NCI-H187 (cell line): ENCODE data around the gene SKOR2.

Experiments
- DNase-seq, 2 experiments: peaks; one replicate each; lab custom pipeline; 2025; lab: John Stamatoyannopoulos, UW

SKOR2 gene, protein sequence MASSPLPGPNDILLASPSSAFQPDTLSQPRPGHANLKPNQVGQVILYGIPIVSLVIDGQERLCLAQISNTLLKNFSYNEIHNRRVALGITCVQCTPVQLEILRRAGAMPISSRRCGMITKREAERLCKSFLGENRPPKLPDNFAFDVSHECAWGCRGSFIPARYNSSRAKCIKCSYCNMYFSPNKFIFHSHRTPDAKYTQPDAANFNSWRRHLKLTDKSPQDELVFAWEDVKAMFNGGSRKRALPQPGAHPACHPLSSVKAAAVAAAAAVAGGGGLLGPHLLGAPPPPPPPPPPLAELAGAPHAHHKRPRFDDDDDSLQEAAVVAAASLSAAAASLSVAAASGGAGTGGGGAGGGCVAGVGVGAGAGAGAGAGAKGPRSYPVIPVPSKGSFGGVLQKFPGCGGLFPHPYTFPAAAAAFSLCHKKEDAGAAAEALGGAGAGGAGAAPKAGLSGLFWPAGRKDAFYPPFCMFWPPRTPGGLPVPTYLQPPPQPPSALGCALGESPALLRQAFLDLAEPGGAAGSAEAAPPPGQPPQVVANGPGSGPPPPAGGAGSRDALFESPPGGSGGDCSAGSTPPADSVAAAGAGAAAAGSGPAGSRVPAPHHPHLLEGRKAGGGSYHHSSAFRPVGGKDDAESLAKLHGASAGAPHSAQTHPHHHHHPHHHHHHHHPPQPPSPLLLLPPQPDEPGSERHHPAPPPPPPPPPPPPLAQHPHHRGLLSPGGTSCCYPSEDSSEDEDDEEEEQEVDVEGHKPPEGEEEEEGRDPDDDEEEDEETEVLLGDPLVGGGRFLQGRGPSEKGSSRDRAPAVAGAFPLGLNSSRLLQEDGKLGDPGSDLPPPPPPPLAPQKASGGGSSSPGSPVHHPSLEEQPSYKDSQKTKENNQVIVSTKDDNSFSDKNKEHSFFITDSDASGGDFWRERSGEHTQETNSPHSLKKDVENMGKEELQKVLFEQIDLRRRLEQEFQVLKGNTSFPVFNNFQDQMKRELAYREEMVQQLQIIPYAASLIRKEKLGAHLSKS

DNA sequence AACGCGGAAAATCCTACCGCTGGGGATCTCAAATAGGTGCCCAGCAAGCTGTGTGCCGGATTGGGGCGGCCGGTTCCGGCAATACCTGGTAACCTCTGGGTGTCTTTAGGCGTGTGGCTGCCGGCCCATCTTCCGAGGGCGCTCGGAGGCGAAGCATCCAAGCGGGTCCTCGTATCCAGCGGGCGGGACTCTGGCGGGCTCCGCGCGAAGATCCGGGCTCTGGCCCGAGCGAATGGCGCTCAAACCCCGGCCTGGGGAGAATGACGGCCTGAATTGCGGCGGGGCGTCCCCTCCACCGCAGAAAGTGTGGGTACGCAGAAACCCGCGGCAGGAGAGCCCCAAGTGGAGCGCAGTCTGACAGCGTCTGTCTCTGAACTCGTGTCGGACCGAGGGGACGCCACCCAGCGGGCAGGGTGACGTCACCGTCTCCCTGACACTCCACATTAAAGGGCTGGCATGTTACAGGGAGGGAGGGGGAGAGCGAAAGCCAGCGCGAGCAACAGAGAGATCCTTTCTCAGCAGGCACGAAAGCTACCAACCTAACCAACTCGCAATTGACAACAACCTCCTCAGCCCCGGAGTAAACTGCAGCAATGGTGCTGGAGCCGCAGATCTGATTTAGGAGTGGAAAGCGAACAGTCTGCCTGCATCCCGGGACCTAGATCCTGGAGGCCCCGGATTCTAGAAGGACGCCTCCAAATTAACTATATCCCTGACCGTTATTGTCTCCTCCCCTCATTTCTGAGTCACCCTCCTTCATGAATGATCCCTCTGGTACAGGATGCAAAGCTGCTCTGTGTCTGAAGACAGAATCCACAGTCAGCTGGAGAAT, at the start of gene SKOR2:
Gene SKOR2 (minus strand): TSS at position 372 of the 832 bp plus-strand sequence. CDS start 2,477 bp downstream, outside the sequence.
- no peak for DNase-seq

DNA sequence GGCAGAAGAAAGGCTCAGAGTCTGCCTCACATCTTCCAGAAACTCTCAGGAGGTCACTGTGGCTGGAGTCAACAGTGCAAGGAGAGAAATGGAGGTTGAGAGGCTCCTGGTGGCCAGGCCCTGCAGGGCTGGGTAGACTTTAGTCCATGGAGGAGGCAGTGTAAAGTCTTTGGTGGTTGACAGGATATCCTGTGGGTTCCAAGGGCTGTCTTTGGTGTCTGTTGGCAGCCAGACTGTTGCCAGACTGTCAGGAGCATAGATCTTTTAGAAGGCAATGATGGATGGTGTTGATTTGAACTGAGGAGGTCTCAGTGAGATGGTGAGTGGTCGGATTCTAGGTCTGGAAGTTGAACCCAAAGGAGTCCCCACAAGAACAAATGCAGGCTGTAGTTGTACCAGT, 45.0 kb upstream of the SKOR2 start:
- no peak for DNase-seq

DNA sequence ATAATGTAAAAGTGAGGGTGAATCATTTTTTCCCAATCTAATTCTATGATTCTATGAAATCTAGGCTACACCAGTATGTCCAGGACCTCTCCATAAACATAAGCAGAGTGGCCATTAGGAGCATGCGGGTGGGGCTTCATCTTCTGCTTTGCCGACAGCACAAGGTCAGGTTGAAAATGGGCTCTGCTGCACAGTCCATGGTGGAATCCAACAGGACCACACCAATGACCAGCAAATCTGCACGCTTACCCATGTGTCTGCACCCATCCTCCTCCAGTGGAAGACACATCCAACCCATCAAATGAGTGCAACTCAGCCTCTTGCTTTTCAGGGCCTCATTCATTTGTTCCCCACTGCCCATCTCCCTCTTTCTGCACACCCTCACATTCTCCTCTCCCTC, 43.3 kb upstream of the SKOR2 start:
- no peak for DNase-seq

DNA sequence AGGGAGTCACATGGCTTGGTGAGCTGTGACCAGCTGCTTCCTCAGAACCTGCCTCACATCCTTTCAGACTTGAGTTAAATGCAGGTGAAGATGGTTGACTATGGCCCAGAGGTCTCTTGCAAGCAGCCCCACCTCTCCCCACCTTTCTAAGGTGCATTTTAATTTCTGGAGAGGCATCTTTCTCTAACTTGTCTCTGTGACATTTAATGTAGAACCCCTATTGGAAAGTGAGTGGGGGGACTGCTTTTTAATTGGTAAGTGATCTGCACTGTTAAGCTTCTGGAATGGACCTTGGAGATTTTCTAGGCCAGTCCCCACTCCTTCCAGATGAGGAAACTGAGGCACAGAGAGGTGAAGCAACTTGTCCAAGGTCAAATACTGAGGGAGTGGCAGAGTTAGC, 37.3 kb upstream of the SKOR2 start:
- DNase-seq = no peak

DNA sequence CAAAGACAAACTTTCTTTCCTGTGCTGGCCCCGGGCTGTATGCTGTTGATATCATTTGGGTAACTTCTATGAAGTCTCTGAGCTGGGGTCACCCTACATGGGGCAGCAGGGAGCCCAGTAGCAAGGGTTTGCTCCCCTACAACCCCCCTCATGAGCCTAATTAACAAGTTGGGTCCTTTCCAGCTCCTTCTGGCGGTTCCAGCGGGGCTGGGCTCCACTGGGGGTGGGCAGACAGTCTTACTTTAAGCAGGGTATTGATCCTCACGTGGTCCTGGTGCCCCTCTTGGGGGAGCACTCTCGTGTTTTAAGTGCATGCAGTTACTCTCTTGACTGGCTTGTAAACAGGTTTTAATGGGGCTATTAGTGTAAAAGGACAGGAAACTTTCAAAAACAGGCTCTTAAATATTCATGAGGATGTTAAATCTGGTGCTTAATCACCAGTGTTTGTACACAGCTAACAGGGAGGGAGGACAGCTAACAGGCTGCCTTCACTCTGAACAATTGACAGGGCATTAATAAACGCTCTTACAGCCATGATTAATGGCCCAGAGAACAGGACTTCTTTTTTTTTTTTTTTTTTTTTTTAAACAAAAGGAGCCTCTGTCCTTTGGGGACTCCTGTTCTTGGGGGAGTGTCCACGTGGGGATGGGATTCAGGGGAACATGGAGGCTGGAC, 36.6 kb upstream of the SKOR2 start:
- DNase-seq = no peak

DNA sequence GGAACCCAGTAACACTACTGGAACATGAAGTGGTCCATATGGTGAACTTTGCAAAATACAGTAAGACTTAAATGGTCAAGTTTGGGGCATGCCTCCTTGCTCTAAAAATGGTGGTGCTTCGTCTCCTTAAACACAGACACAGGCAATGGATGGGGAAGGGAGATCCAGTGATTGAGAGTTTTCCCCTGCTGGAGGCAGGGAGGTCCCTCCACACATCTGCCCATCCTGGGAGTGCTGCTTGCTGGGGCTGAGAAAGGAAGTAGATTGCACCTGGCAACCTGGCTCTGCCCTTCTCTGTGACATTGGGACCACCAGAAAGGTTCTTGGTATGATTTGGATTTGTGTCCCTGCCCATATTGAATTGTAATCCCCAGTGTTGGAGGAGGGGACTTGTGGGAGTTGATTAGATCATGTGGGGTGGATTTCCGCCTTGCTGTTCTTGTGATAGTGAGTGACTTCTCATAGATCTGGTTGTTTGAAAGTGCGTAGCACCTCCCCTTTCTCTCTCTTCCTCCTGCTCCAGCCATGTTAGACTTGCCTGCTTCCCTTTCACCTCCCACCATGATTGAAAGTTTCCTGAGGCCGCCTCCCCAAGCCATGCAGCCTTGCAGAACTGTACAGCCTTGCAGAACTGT, 35.4 kb upstream of the SKOR2 start:
- no peak for DNase-seq

DNA sequence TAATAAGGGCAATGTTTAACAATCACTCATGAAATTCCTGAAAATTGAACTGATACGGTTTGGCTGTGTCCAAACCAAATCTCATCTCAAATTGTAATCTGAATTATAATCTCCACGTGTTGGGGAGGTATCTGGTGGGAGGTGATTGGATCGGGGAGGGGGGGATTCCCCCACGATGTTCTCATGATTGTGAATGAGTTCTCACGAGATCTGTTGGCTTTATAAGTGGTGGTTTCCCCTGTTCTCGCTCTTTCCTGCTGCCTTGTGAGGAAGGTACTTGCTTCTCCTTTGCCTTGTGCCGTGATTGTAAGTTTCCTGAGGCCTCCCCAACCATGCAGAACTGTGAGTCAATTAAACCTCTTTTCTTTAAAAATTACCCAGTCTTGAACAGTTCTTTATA, 34.0 kb upstream of the SKOR2 start:
- no peak for DNase-seq

DNA sequence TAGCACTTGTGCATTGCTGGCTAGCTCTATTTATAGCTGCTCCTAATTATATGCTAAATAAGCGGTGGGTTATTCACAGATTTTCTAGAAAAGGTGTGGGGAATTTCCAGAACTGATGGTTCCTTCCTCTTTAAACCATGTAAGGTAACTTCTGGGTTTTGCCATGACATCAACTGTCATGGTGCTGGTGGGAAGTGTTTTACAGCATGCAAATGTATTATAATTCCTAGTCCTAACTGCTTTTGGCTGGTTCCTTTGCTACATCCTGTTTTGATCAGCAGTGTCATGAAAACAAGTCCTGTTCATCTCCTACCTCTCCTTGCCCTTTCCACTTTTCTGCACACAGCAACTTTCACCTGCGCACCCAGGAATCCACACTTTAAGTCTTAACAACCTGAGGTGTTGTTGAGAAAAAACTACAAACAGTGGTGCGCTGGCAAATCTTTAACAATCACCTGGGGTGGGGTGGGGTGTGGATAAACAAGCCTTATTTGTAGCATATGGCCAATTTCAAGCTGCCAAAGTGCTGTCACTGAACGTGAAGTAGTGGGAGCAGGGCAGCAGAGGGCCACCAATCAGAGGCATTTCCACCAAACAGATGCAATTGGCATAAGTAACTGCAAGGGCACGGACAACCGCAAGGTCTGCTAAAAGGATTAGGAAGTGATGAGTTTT, 33.4 kb upstream of the SKOR2 start:
- no peak for DNase-seq

DNA sequence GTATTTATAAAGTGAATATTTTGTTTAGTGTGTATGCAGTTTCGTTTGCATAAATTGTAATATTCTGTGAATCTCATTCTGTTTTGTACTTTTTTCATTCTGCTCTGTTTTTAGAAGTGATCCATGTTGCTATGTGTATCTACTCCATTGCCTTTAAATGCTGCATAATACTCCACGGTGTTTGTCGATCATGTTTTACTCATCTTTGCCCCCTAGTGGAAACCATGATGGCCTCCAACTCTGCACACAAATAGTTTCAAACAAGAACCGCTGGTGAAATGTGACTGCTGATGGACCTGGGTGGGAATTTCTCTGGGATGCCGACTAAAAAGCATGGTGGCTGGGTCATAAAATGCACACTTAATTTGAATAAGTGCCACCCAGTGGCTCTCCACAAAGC, 32.0 kb upstream of the SKOR2 start:
- no peak for DNase-seq

DNA sequence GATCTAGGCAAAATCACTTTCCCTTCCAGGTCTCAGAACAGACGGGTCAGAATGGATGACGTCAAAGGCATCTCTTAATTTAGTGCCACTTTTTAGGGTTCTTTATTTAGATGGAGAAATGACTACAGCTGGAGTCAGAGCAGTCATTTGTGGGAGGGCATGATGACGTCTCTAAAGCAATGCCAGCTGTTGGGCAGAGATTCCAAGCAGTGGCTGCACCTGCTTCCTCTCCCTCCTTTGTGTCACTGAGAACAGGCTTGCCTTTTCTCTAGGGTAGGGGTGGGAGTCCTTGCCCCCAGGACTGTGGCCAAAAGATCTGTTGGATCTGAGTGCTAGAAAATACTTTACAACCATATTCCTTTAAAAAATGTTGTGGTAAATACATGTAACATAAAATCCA, 28.7 kb upstream of the SKOR2 start:
- DNase-seq = no peak

DNA sequence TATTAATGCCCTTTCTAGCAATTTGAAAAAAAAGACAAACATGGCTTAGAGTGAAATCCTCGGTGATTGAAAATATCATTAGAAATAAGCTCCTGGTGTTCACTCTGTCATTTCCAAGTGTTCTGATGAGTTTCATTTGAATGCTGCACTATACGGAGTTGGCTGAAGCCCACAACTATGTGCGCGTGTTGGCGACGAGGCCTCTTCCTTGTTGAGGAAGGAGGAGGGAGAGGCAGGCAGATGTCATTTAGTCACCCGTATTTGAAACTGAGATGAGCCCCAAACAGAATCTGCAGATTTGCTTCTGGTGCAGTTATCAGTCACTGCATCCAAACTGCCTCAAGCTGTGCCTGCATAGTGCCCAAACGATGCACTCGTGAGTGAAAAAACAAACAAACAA, 23.5 kb upstream of the SKOR2 start:
- DNase-seq = no peak

DNA sequence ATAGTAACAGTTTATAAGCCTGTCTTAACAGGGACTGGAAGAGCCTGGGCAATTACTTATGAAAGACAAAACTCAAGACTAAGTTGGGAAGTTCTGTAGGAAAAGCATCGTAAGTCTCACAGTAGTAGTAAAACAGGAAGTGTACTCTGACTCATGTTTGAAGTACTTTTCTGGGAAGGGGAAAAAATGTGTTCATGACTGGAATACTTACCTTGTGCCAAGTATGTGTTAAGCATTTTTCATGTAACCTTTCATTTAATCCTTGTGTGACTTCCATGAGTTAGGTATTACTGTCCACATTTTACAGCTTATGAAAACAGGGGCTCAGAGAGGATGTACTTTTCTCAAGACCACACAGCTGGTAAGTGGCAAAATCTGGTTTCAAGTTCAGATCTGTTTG, 13.7 kb upstream of the SKOR2 start:
- no peak for DNase-seq

DNA sequence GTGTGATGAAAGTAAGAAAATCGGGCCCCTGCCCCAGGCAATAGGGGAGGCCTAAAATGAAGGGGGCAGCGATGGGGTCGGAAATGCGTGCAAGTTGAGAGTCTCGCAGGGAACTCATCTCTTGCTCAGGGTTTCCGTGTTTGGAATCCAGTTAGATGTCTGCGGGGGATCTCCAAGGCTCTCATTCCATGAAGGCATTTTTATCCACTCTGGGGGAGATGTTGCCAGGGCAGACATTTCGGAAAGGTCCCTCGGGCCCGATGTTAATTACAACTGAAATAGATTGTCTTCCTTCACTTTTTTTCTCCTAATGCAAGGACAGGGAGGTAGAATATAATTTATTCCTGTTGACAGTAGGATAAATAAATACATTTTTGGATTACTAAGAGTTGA, 12.8 kb upstream of the SKOR2 start:
- DNase-seq = no peak

DNA sequence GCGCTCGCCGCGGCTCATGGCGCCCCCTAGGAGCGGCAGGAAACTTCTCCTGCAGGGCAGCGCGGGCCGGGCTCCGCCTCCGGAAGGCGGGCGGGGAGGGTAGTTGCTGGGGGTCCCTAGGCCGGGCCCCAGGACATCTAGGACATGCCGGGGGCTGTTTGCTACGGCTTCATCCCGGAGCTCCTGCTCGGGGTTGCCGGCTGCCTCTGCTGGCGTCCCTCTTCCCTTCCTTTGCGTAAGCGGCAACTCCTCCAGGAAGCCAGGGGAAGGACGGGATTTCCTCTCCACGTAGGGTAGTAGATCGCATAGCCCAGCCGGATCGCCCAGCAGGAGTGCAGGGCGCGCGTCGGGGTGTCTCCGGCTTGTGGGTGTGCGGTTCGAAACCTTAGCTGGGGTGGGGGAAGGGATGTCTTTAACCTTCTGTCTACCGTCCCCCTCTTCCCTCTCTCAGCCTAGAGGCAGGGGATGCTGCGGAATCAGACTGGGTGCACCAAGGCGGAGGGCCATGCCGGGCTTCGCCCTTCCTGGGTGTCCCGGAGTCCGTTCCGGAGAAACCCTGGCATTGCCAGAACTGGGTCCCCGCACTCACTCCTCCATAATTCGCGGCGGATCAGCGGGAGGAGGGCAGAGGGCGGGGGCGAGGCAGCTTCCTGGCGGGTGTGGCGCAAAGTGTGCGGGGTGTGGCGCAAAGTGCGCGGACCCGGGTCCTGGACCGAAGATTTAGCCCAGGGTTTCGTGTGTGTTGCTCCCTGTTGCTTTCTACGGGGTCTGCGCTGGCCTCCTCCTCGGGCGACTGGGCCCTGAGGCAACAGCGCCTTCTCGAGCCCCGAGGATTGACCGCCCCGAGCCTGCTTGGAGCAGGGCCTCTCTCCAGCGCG, 12.2 kb upstream of the SKOR2 start:
- no peak for DNase-seq

DNA sequence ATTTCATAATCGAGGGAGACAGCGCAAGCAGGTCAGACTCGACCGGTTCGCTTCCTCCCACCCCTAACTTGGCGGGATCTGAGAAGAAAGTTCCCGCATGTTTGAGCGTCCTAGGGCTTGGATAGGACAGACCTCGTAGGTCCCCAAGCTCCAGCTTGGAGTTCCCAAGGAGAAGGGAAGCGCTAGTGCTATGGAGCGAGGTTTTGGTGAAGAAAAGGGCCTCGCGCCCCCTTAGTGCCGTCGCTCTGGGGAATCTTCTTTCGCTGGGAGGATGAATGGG, 11.6 kb upstream of the SKOR2 start:
- DNase-seq = no peak

DNA sequence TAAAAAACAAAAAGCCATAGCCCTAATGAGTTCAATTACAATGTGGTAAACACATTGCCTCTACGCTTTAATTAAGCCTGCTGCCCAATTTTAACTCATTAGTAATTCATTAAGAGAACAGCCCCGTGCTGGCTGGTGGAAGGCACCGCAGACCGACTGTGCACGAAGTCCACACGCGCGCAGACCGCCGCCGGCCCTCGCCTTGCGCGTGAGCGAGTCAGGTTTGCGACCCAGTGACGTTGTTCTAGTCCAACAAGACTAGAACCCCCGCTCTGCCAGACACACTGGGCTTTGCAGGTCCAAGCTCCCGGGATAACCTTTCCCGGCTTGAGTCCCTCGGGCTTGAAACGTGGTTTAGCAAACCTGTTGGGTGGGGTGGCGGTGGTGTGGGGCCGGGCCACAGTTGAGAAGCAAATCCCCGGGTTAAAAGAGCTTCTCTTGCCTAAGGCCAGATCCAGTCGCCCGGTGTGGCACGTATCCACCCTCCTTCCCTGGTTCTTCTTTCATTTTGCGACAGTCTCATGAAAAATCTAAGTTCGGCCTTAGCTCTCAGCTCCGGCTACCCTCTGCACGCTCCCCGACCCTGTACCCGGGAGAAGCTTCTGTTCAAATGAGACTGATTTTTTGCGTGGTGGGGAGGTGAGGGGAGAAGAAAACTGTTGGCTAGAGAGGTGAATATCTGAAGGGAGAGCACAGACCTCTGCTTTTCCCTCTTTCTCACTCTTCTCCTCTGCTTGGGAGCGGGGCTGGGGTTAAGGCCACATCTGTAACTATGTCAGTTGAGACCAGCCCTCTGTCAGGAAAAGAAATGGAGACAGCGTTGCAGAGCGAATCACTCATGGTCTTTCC, 11.1 kb upstream of the SKOR2 start:
- DNase-seq = no peak

DNA sequence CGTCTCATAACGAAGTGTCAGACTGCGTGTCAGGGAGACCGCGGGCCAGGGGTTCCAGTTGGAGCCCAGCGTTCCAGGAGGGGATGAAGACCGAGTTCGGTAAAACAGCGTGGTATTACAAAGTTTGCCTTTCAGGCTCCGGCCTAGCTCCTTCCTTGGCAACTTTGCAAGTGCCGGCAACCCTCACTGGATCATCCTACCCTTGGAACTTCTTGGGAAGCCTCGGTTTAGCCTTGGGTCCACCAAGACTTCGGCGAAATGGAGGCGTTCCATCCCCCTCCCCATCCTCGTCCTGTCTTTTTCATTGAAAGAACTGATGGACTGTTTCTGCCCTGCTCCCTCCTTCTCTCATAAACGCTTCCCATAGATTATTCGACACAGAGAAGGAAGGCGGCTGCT, 10.4 kb upstream of the SKOR2 start:
- no peak for DNase-seq

DNA sequence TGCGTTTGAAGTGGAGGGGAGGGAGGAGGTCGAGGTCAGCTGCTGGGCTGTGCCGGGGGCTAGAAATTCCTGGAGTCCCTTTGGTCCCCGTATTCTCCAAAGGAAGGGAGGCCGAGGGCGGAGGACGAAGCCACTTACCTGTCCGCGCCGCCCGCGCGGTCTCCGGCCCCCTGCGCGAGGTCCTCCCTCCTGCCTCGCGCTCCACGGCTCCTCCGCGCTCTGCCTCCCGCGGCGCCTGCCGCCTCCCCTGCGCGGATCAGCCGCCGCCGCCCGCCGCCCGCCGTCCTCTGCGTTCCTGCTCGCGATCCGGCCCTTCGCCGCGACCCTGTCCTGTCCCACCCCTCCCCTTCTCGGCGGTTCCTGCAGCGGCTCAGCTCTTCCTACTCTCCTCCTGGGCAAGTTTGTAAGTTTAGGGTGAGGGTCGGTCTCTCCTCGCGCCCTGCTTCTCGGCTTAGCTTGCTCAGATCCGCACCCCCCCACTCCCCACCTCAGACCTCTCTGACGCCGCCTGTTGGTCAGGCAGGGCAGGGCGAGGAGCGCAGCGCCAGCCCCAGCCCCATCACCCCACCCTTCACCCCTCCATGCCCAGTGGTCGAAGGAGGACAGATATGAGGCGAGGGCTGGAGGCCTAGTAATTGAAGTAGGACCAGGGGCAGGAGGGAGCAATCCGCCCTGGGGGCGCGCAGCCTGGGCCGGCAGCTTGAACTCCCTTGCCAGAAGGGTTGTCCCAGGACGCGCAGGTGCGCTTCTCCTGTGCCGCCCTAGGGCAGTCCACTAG, 9.7 kb upstream of the SKOR2 start:
- no peak for DNase-seq
